Stimulated activated naive CD4-positive, alpha-beta T cell treated with Interleukin-2 at 50 U/mL for 16 hours (primary cell): ENCODE measurements around the gene PLA1A.
A peak's percentile ranks its signal among the peaks of the same experiment; 100 is the strongest.
"Not testable (repeated sequence)": the region's sequence is repeated elsewhere in the genome, so short reads cannot be mapped to it uniquely, and the experiment has no call there.

Experiments used
- DNase-seq: peaks from one replicate; lab custom pipeline; 2025; lab: John Stamatoyannopoulos, UW

PLA1A gene

DNA sequence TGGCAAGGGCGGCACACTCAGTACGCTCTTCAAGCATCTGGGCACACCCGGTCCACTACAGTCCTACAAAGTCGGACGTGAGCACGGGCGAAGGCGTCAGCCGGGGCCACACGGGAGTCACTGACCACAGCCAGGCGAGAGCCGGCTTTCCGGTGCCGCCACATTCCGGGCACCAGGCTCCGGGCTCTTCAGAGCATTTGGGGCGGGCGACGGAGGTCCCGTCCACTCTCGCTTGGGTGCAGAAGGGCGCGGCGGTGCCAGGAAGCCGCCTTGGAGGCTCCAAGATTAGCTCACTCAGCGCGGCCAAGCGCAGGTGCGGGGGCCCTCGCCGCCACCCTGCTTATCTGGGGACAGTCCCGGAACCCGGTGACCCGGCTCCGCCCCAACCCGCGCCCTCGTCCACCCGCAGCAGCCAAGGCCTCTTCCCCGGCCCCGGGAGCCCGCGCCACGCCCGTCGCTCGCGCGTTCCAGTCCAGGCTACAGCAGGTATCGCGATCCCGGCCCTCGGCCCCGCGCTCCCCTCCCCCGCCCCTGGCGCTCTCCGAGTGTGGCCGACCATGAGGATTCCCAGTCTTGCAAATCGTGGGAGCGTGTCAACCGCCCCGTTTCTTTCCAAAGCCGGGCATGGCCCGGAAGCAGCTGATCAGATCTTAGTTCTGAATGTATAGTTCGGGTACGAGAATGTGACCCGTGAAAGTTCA lies 18.2 kb upstream of the PLA1A start, which contains the start of gene ADPRH:
ADPRH (plus strand) TSS at position 127 of the 701 bp plus-strand sequence. CDS start 2,678 bp downstream, outside the sequence.
- DNase-seq, result peak; percentile 61

DNA sequence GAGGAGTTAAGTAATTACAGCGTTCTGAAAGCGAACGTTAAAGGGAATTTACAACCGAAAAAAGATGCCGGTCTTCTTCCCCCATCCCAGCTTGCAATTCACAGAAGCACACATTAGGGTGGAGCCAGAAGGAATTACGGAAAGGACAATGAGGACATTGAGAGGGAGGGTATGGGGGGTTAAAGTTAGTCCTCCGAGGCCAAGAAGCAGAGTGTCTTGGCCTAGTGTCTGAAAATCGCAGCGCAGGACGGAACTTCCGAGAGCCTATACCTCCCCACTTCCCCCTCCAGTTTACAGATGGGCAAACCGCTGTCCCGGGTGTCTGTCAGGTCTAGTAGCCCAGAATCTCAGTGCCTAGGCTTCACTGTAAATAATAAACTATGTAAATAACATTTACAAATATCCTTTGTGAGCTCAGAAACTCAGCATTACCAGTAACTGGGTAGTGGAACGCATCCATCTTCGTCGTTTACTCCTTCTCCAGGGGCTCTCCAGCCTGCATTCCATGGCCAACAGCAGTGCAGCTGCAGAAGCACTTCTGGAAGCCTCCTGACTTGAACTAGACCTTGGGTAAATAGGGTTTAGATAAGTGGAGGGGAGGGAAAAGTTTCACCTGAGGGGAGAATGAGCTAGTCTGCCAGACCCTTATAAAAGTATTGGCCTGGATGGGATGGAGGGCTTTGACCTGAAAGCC lies 17.5 kb upstream of the PLA1A start:
- no peak for DNase-seq

DNA sequence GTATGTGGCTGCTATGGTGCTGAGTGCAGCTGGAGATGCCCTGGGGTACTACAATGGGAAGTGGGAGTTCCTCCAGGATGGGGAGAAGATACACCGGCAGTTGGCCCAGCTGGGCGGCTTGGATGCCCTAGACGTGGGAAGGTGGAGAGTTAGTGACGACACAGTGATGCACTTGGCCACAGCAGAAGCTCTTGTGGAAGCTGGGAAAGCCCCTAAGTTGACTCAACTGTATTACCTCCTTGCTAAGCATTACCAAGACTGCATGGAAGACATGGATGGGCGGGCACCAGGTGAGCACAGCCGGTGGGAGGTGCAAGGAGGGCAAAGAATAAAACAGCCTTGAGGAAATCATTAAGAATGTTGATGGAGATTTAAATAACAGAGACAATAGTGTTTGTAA lies 15.5 kb upstream of the PLA1A start:
- peak; percentile 48 for DNase-seq

DNA sequence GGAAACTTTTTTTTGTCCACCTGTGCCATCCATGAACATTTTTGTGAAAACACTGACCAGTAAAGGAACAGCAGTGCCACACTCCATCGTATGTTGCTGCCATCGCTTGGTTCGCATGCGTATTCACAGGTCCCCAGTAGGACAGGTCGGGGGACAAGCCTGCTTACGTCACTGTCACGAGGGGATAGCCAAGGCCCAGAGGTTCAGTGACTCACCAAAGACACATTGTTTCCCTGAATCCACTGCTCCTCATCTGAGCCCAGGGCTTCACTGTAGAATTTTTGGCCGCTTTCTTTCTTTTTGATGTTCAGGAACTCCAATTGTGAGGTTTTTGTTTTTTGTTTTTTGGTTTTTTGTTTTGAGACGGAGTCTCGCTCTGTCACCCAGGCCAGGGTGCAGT lies 12.5 kb upstream of the PLA1A start:
- DNase-seq, result no peak

DNA sequence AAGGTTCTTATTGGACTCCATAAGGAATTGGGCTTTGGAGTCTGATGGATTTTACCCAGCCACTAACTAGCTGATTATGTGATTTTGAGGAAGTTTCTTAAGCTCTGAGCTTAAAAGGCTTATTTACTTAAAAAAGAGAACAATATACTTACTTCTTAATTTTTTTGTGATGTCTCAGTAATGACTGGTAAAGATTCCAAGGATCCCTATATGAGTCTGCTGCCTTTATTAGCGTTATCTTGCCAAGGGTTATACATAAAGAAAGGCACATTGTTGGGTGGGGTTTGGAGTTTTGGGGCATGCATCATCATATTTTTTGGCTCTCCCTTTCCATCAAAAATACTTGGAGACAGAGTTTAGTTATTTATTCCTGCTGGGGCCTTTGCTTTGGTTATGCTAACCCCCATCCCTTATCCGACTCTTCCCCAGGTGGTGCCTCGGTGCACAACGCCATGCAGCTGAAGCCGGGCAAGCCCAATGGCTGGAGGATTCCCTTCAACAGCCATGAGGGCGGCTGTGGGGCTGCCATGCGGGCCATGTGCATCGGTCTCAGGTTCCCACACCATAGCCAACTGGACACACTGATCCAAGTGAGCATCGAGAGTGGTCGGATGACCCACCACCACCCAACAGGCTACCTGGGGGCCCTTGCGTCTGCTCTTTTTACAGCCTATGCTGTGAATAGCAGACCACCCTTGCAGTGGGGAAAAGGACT lies 11.7 kb upstream of the PLA1A start:
- no peak for DNase-seq

DNA sequence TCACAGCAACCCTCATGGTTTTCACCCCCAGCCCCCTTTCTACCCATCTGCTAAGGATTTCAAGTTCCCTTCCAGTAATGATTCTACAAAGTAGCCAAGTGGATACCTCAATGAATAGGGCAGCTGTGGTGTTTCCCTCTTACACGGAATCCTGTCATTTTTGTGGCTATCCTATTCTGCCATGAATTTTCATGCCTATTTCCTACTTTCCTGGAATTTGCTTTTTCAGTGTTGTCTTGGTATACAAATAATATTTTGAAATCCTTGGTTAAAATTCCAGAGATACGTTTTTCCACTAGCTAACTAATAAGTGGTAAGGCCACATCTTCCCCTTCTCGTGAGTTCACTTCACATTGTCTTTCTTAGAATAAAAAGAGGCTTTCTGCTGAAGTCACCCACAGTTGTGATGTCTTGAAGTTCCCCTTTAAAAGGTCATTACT lies 10.9 kb upstream of the PLA1A start:
- DNase-seq, result no peak

DNA sequence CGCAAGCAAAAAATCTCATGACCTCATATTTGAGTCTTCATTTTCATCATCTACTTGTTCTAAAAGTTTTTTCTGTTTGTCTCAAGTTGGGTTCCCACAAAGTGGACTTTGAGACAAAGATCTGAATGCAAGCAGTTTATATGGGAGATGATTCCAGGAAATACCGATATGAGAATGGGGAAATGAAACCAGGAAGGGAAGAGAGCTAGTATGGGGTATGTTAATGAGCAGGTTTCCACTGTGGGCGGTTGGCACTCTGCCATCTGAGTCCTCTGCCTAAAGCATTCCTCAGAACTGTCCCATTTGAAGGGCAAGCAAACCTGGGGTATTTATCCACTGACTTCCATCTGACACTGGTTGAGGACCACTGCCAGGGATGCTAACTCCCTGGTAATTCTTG lies 9.6 kb upstream of the PLA1A start:
- DNase-seq, result no peak

DNA sequence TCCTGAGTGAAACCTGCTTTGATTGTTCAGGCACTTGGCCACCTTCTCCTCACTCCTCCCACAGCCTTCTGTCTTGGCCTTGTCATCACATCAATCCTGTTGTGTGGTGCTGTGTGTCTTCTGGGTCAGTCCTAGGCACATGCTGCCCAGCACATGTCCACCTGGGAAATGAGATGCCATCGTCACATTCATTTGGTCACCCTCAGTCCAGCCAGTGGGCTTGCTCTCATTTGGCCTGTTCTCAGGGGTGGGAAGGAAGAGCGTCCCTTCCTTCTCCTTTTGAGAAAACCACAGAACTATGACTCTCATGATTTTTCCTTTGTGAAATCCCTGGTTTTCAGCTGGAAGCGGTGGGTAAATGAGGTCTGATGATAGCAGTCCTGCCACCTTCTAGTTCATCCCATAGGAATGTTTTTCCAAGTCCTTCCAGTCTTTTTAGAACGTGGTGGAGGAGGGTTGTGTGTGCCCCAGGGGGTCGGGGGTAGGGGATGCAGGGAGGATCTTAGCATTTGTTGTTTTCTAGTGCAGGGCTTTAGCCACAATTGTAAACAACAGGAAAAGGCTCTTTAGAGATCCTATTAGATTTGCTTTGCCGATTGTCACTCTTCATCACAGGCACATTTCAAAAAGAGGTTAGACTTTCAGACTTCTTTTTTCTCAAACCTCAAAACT lies 8.4 kb upstream of the PLA1A start:
- DNase-seq, result no peak

DNA sequence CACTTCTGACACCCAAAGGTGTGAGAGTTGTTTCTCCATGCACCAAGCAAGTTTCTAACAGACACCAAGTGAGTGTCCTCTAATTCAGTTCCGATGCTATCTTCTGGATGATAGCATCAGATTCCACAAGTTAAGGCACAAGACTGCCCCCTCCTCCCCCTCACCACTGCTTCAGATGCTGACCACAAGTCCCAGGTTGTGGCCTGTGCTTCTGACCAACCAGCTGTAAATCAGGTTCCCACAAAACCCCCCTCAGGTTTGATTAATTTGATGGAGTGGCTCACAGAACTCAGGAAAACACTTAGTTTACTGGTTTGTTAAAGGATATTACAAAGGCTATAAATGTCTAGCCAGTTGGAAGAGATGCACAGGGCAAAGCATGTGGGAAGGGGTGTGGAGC lies 7.0 kb upstream of the PLA1A start:
- no peak for DNase-seq

DNA sequence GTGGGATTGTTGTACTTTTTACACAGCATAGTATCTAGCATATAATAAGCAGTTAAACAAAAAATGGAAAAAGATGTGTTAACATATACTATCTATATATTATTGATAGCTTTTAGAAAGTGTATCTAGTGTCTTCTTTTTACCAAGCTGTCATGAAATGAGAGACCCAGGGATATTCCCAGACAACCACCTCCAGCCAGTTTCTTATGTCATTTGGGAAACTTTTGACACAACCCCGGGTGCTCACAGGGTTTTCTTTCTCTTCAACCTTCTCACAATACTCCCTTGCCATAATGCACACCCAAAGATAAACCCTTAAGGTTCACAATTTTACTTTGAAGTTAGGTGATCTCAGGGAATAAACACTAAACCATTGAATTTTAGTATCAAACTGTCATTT lies 4.8 kb upstream of the PLA1A start:
- no peak for DNase-seq

DNA sequence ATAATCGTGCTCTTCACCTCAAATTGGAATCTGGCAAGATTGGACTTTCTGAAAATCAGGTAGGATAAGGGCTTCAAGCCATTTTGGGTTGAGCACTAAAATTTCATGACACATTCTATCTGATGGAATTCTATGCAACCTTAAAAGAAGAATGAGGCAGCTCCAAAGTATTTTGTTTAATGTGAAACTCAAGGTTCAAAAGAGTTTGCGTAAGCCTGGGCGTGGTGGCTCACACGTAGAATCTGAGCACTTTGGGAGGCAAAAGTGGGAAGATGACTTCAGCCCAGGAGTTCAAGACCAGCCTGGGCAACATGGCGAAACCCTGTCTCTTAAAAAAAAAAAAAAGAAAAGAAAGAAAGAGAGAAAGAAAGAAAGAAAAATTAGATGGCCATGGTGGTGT lies 3.6 kb upstream of the PLA1A start:
- DNase-seq, result no peak

DNA sequence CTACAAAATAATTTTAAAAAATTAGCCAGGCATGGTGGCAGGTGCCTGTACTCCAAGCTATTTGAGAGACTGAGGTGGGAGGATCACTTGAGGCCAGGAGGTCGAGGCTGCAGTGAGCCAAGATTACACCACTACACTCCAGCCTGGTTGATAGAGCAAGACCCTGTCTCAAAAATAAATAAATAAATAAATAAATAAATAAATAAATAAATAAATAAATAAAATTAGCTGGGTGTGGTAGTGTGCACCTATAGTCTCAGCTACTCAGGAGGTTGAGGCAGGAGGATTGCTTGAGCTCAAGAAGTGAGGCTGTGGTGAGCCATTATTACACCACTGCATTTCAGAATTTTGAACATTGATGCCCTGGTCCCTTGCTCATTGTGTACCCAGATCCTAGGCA lies 2.8 kb upstream of the PLA1A start:
- not testable (repeated sequence) for DNase-seq

DNA sequence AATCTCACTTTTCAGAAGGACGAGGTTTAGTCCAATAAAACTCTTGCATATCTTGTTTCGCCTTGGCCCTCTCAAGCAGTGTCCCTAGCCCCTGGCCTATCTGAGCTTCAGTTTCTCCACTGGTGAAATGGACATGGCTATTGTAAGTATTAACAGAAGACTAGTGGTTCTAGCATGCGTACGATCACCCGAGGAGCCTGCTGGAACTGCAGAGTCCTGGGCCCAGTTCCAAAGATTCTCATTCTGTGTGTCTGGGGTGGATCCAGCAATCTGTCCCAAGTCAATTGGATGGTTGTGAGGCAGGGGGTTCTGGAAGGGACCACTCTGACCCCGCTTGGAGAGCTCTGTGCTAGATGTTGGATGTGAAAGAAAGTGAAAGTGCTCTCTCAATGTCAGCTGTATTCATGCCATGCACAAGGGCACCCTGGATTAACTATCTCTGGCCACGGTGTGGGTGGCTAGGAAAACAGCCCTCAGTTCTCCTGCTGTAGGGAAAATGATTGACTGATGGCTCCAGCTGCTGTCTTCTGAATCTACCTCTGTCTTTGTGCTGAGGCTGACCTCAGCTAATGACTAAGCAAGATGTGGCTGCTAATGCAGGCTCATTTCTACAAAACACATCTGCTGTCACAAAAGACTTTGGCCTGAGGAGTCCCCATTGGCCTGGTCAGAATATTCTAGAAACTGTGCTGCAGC lies 1.9 kb upstream of the PLA1A start:
- DNase-seq, result no peak

DNA sequence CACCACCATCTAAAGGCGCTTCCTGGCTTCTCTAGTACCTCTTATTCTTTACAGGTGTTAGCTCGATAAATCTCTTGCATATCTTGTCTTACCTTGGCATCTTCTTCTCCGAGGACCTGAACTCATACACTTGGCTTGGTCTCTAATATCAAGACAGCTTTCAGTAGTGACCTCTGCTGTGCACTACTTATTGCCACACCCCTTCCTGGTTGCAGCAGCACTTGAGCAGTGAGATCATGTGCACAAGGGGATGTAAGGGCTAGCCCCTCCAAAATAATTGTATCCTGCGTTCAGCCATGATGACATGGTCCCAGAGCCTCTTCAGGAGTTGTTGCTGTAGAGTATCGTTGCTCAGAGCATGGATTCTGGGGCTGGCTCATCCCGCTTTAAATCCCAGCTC lies 1.3 kb upstream of the PLA1A start:
- DNase-seq, result no peak

DNA sequence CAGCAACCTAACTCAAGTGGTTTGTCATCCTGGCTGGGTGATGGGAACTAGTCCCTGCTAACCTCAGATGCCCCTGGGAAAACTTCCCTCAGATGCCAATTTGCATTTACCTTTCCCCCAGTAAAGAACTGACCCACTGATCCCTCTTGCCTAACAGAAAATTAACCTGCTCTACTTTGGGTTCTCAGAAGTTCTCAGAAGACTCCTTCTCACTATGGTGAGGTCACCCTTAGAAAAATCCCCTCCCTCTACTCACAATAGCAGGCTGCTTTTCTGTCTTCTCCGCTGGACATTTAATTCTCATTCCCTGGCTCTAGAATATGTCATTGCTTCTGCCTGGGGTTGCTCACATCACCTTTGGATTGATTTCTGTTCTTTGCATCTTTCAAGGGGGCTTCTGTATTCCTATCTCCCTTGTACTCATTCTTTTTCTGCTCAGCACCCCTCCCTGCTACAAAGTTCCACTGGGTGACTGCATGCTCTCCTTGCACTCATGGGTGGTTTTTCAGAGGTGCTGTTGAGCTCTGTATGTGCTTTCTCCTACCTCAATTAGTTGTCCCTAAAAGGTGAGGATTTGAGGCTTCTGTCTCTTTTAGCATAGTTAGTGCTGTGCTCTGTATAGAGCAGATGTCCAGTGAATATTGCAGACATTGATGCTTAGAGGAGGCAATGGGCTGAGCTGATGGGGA lies 869 bp downstream of the PLA1A start:
- no peak for DNase-seq

DNA sequence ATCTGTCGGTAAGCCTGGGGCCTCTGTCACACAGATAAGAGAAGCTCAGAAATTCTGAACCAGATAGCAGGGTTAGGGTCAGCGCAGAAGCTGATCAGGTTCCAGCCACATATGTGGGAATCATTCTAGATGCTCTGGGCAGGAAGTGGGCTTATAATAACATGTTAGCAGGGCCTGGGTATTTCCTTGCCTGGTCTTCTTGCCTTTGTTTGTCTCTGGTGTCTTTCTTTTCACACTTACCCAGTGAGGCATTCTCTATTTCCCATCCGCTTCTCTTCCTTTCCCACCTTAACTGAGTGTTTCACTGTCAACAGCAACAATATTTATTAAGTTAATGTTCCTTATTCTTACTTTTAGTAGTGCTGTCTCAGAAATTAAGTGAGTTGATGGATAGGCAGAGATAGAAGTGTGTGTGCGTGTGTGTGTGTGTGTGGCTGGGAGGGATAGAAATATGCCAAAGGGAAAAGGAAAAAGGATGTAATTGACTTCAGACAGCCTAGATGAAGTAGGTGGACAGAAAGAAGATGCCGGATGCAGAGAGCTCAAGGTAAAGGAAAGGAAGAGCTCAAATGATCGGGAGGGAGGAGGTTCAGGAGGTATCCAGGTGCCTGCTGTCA lies 2.0 kb downstream of the PLA1A start:
- DNase-seq, result no peak

DNA sequence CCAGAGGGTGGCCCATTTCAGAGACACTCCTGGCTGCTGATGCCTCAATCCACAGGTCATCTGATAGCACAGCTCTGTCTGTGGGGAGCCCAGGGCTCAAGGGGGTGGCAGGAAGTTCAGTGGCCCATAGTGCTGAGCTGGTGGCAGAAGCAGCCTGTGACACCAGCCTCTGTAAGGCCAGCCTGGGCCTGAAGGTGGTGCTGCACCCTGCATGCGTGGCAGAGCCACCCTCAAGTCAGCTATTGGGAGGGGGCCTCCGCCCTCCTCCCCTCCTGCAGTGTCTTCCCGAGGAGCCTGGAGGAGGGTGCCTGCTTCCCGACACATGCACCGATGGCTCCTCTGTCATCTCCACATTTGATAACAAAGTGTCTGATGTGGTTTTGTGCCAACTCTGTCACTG lies 3.0 kb downstream of the PLA1A start:
- DNase-seq, result peak; percentile 3

DNA sequence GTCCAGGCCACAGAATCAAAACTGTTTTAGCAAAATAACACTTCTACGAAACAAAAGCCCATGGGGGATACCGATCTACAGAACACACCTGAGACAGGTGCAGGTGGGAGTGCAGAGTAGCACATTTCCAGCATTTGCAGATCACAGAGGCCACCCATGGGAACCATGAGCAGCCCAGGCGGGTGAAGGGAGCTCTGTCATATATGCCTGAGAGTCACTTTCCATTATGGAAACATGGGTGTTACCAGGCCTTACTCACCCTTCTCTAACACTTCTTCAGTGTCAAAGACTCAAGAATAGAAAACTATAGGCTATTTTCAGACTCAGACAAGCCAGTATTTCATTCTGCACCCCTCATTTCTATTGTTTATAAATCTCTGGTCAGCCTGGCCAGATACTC lies 3.5 kb downstream of the PLA1A start:
- no peak for DNase-seq

DNA sequence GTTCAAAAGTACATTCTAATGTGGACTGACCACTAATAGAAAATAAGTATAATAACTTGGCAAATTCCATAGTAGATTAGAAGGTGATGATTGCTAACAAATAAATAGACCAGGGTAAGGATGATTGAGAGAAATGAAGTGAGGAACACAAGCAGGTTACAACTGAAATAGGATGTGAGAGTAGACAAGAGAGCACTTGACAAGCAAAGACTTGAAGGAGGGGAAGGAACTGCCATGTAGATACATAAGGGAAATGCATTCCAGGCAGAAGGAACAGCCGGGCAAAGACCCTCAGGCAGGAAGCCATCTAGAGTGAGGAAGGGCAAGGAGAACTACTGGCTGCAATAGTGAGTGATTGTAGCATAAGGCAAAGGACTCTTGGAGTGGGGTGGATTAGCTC lies 5.0 kb downstream of the PLA1A start:
- no peak for DNase-seq

DNA sequence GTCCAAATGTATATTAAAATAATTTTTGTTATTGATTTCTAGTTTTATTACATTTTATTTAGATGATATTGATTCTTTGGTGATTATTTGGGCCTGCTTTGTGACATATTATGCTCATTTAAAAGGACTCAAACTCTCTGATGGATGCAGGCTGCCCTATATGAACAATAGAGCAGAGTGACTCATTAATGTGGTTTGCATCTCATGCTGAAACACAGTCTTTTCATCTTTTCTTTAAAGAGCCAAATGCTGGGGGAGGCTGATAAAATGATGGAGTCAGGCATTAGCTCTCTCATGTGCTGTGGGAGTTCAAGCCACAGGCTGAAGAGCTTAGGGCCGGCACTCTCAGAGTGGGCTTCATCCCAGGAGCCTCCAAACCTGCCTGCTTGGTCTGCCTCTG lies 7.2 kb downstream of the PLA1A start:
- no peak for DNase-seq
